SK-N-SH treated with all-trans-retinoic acid at 6 μM for 48 hours (cell line): ENCODE results near the gene SOD1.

Source experiments
- BACH2 ChIP-seq: fragments of 250-450 bp; sonication (Bioruptor Pico); IDR thresholded peaks from 2 replicates; pipeline ENCODE4 v1.9.0; 2021; ENCODE audit warnings: mild to moderate bottlenecking, borderline replicate concordance
- GLIS3 ChIP-seq: fragments of 250-450 bp; sonication (Bioruptor Pico); IDR thresholded peaks from 2 replicates; pipeline ENCODE4 v1.5.0; 2020; ENCODE audit warnings: mild to moderate bottlenecking, moderate library complexity
- OSR1 ChIP-seq: fragments of 250-450 bp; sonication (Bioruptor Pico); IDR thresholded peaks from 2 replicates; pipeline ENCODE4 v1.8.0; 2022; ENCODE audit warnings: moderate library complexity, mild to moderate bottlenecking, inconsistent platforms
- RARB ChIP-seq: fragments of 250-450 bp; sonication (Bioruptor Pico); IDR thresholded peaks from 2 replicates; pipeline ENCODE4 v1.8.0; 2021; ENCODE audit warnings: mild to moderate bottlenecking, moderate library complexity
- SNAI2 ChIP-seq: fragments of 250-450 bp; sonication (Bioruptor Pico); IDR thresholded peaks from 2 replicates; pipeline ENCODE4 v1.5.0; 2020; ENCODE audit warnings: mild to moderate bottlenecking, moderate library complexity
- TSHZ2 ChIP-seq: fragments of 250-450 bp; sonication (Bioruptor Pico); IDR thresholded peaks from 2 replicates; pipeline ENCODE4 v1.5.0; 2020; ENCODE audit warnings: mild to moderate bottlenecking, moderate library complexity
- ZNF565 ChIP-seq: fragments of 450-650 bp; formaldehyde crosslinking; conservative IDR thresholded peaks from 2 replicates; pipeline ENCODE4 v1.5.0; 2020; ENCODE audit warnings: low read depth, mild to moderate bottlenecking, moderate library complexity
- ZNF70 ChIP-seq: fragments of 450-650 bp; formaldehyde crosslinking; IDR thresholded peaks from 2 replicates; pipeline ENCODE4 v1.5.0; 2020; ENCODE audit warnings: mild to moderate bottlenecking, moderate library complexity
- ZNF8 ChIP-seq: fragments of 450-650 bp; formaldehyde crosslinking; IDR thresholded peaks from 2 replicates; pipeline ENCODE4 v1.5.0; 2020; ENCODE audit warnings: mild to moderate bottlenecking, moderate library complexity
- TF ChIP-seq, protein P1 (sequence below): fragments of 250-450 bp; sonication (Bioruptor Pico); IDR thresholded peaks from 2 replicates; pipeline ENCODE4 v1.5.1; 2021; ENCODE audit warnings: mild to moderate bottlenecking, moderate library complexity
- TF ChIP-seq, protein P2 (sequence below): fragments of 250-450 bp; sonication (Bioruptor Pico); IDR thresholded peaks from 2 replicates; pipeline ENCODE4 v1.8.0; 2020; ENCODE audit warnings: mild to moderate bottlenecking, moderate library complexity, borderline replicate concordance

DNA sequence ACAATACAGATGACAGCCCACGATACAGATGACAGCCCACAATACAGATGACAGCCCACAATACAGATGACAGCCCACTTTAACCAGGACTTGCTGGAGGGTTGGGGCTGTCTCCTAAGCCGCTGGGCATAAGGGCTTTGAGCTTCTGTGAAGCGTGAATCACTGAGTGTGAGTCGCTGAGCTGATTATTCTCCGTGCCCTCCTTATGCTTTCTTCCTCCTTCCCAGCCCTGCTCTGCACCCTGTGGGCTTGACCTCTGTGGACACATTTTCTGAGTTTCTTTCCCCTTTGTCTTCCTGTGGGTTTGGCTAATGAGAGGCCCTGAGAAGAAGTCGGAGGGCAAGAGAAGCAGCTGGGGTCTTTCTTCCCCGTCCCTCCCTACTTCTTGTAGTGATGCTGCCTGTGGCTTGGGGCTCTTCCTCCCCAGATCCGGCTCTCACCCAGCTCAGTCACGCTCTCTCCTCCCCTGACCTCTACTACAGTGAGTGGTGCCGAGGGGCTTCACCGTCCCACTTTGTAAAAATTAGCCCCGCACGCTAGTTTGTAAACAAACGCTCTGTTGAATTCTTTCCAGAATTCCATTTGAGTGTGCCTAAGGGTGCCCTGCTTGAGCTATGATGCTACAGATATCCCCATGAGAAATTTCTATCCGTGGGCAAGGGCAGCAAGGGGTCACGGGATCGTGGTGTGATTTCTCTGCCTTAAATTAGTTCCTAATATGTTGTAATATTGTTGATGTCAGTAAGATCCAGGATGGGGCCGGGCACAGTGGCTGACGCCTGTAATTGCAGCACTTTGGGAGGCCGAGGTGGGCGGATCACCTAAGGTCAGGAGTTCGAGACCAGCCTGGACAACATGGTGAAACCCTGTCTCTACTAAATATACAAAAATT lies 46.4 kb upstream of the SOD1 start:
- TF ChIP-seq, protein P1, sequence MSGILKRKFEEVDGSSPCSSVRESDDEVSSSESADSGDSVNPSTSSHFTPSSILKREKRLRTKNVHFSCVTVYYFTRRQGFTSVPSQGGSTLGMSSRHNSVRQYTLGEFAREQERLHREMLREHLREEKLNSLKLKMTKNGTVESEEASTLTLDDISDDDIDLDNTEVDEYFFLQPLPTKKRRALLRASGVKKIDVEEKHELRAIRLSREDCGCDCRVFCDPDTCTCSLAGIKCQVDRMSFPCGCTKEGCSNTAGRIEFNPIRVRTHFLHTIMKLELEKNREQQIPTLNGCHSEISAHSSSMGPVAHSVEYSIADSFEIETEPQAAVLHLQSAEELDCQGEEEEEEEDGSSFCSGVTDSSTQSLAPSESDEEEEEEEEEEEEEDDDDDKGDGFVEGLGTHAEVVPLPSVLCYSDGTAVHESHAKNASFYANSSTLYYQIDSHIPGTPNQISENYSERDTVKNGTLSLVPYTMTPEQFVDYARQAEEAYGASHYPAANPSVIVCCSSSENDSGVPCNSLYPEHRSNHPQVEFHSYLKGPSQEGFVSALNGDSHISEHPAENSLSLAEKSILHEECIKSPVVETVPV (CRISPR knock-in tag): no peak
- TF ChIP-seq ZNF8 (CRISPR knock-in tag): no peak
- TF ChIP-seq, protein P2, sequence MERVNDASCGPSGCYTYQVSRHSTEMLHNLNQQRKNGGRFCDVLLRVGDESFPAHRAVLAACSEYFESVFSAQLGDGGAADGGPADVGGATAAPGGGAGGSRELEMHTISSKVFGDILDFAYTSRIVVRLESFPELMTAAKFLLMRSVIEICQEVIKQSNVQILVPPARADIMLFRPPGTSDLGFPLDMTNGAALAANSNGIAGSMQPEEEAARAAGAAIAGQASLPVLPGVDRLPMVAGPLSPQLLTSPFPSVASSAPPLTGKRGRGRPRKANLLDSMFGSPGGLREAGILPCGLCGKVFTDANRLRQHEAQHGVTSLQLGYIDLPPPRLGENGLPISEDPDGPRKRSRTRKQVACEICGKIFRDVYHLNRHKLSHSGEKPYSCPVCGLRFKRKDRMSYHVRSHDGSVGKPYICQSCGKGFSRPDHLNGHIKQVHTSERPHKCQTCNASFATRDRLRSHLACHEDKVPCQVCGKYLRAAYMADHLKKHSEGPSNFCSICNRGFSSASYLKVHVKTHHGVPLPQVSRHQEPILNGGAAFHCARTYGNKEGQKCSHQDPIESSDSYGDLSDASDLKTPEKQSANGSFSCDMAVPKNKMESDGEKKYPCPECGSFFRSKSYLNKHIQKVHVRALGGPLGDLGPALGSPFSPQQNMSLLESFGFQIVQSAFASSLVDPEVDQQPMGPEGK (CRISPR knock-in tag): no peak
- TF ChIP-seq SNAI2 (CRISPR knock-in tag): no peak
- TF ChIP-seq ZNF565 (CRISPR knock-in tag): no peak
- no peak for TF ChIP-seq TSHZ2 (CRISPR knock-in tag)
- TF ChIP-seq ZNF70: no peak
- TF ChIP-seq GLIS3: no peak
- TF ChIP-seq BACH2 (CRISPR knock-in tag): no peak
- no peak for TF ChIP-seq OSR1 (CRISPR knock-in tag)
- TF ChIP-seq RARB: no peak
